ENCODE results near the gene FAM151A.

DNA sequence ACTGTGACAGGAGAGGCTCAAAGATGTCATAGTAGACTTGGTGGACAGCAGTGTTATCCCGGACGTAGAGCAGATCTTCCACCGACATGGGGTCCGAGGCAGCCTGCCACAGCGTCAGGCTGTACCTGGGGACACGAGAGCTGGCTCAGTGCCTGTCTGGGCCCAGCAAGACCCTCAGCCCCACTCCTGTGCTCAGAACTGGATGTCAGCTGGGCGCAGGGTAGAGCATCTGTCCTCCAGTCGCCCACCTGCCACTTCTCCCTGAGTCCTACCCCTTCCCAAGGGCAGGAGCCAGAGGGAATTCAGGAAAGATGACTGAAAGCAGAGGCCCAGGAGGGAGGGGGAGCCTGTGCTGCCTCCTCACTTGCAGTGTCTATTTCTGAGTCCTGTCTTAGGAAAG lies 11.7 kb downstream of the FAM151A start:
- no peak for TF ChIP-seq CTCF (IDR thresholded peaks at IDR 0.05)
- no peak for TF ChIP-seq POLR2A (IDR thresholded peaks at IDR 0.05)
- no peak for TF ChIP-seq POLR2AphosphoS5 (IDR thresholded peaks at IDR 0.05)

All from transverse colon (tissue), 4 donors.